Right ventricle myocardium inferior (tissue), 1 donor: Measurements from ENCODE around the gene TSHZ2. TPM values are rescaled to one million over a fixed set of nuclear protein-coding genes. Genes with fewer than 3 reads are reported as not detected.

Experiments used
- ATAC-seq: fragments of 200-7000 bp; cut with Tn5 transposase; one replicate; pipeline ENCODE4 v1.9.1; 2020; ENCODE audit warnings: mild to moderate bottlenecking, moderate library complexity
- DNase-seq: peaks from one replicate; pipeline ENCODE4 v3.0.0; 2021; ENCODE audit errors: missing footprints
- intact Hi-C: fragments of 100-400 bp; cut with DNase I; formaldehyde crosslinking; loops from one replicate; pipeline ENCODE4 v1.11.0; 2022
- total RNA-seq: library from RNA; stranded (reverse); fragmentation: NEBNext Ultra II Directional; extraction: Animal tissue kit (Norgen Biotek cat#: 25700); gene quantifications from one replicate; pipeline ENCODE4 v1.2.1, GENCODE V29; 2021
- donor health status: DM: no; HTN: yes; CAD: no; lungs with severe emphysema.

TSHZ2 gene
- total RNA-seq, 1 donor from 2014 or later = 4.2 TPM

DNA sequence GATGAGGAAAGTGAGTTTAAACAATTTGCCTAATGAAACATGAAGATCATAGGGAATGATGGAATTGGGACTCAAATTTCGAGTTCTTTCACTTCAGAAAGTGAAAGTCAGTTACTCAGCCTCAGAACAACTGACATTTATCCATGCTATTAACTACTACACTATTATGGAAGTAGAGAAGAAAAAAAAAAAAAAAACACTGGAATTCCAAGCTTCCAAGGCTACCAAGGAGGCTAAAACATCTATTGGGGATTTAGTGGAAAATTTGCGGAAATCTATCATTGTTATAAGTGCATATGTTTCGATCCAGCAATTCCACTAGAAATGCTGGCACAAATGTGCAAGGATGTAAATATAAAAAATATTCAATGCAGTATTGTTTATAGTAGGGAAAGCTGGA lies 70.4 kb downstream of the TSHZ2 start:
- DNase-seq = no peak
- ATAC-seq = no peak
- intact Hi-C loops = loop anchor here (10.0 kb wide), 1 partner anchor 52 kb away; no protein-coding TSS in a partner anchor

DNA sequence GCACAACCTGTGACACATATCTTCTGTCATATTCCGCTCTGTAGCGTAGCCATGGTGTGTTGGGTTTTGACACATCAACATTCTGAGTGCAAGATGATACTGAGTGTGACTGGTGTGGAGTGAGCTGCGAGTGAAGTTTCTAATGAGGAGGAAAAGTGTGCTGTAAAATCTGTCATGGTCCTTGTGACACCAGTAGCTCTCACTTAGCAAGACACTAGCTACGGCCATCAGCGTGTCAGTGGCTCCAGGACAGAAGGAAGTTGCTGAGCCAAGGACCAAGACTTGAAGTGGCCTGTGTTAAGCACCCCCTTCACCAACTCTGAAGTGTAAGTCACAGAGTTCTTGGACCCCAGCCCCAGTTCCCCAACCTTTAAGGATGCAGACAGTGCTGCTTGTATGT lies 72.1 kb downstream of the TSHZ2 start:
- intact Hi-C loops = loop anchor here (10.0 kb wide), 1 partner anchor 51 kb away; no protein-coding TSS in a partner anchor
- no peak for ATAC-seq
- no peak for DNase-seq

DNA sequence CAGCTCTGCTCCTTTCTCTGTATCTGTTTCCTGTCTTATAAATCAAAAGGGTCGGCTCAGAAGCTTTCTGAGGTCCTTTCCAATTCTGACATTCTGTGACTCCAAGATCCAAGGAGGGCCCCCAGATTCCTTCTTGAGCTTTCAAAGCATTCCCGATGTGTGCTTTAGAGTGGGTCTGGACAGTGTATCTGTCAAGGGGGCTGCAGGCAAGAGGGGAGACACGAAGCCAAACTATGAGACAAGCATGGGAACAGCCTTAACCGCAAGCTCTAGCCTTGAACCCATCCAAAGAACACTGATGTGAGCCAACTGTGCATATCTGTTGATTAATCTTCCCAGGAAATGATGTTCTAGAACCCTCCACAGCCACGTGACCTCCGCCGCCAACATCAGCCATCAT lies 73.8 kb downstream of the TSHZ2 start:
- ATAC-seq = no peak
- intact Hi-C loops = loop anchor here (10.0 kb wide), 1 partner anchor 49 kb away; no protein-coding TSS in a partner anchor
- no peak for DNase-seq

DNA sequence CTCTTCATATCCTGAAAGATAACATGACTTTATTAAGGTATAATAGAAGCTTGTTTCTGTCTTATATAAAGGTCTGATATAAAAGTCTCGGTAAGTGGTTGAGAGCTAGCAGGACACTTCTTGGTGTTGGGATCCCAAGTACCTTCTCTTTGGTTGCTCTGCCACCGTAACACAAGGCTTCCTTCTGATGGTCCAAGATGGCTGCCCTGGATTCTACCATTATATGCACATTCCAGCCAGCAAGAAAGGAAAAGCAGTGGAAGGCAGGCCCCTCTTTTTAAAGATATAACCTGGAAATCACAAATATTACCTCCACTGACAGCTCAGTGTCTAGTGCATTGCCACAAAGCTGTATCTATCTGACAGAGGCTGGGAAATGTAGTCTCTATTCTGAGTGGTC lies 75.0 kb downstream of the TSHZ2 start:
- ATAC-seq (no peak), DNase-seq (no peak)
- intact Hi-C loops = loop anchor here (10.0 kb wide), 1 partner anchor 48 kb away; no protein-coding TSS in a partner anchor

DNA sequence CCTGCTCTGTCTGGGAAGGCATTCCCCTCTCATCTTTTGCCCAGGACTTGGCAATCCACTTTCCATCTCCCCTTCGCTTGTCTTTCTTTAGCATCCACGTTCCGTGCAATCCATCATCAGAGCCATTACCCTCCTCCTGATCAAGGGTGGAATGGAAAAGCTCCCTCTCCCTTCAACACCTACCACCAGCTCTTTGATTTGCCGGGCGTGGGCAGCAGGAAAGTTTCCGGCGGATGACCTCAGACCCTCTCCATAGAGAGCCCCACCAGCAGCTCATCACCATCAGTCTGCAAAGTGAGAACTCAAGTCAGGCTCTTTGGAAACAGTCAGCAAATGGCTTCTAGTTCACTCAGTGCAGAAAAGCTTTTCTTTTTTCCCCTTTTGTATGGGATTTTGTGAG lies 76.2 kb downstream of the TSHZ2 start:
- intact Hi-C loops = loop anchor here (10.0 kb wide), 1 partner anchor 46 kb away; no protein-coding TSS in a partner anchor
- no peak for ATAC-seq
- DNase-seq = no peak

DNA sequence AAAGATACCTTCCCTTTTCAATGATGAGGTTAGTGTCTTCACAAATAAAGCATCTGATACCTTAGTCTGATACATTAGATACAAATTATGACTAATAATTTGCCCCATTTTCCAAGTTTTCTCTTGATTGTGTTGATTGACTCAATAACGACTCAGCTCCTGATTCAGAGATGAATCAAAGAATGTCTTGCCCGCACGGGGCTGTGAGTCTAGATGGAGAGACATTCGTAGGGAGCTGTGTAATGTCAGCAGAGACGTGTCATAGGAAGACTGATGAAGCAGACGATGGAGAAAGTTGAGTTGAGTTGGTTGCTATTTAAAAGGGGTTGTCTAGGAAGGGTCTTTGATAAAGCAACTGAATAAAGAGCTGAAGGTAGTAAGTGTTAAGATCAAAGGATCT lies 78.2 kb downstream of the TSHZ2 start:
- ATAC-seq = no peak
- no peak for DNase-seq
- intact Hi-C loops = no loop called here

DNA sequence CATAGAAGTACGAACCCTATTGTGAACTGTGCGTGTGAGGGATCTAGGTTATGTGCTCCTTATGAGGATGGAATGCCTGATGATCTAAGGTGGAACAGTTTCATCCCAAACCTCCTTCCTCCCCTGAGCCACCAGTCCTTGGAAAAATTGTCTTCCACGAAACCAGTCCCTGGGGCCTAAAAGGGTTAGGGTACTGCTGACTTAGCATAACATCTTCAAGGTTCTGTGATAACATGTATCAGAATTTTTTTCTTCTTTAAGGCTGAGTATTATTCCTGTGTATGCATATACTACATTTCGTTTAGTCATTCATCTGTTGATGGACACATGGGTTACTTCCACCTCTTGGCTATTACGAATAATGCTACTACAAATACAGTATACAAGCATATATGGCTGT lies 80.2 kb downstream of the TSHZ2 start:
- no peak for DNase-seq
- intact Hi-C loops = no loop called here
- ATAC-seq = no peak

DNA sequence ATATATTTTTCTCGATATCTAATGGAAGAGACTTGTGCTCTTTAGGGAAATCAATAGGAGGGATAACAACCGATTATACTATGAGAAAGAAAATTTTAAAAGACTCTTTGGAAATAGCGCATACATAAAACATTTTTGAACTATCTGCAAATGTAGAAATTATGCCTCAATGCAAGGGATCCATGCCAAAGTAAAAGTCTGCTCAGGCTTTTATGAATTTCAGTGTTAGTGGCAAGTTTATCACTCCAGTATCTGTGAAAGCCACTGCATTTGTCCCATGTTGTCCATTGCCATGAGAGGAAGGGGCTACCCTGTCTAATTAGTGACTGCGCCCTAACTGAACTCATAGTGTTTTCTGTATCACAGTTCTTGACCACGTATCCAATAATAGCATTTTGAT lies 81.4 kb downstream of the TSHZ2 start:
- intact Hi-C loops = no loop called here
- DNase-seq (no peak), ATAC-seq (no peak)

DNA sequence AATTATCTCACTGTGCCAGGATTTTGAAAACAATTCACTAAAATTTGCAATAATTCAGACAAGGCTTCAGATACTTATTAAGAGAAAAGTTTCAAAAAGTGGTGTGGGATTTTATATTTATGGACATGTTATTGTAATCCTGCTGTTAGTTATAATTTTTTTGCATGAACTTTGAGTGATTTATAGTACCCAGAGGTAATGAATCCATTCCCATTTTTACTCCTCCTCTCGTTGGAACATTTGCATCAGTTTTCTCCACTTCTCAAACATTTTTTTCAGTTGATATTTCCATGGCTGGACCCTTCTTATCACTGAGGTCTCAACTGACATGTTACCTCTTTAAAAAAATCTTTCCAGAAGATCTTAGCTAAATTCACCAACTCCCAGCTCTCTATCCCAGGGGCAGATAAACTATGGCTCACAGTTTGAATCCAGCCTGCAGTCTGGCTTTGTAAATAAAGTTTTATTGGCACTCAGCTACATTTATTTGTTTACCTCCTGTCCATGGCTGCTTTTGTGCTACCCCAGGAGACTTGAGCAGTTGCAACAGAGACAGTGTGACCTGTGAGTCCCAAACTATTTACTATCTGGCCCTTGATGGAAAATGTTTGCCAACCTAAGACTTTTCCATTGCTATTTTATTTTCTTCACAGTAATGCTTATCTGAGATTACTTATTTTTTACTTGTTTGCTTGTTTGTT lies 83.4 kb downstream of the TSHZ2 start:
- DNase-seq (no peak), ATAC-seq (no peak)
- intact Hi-C loops = no loop called here

DNA sequence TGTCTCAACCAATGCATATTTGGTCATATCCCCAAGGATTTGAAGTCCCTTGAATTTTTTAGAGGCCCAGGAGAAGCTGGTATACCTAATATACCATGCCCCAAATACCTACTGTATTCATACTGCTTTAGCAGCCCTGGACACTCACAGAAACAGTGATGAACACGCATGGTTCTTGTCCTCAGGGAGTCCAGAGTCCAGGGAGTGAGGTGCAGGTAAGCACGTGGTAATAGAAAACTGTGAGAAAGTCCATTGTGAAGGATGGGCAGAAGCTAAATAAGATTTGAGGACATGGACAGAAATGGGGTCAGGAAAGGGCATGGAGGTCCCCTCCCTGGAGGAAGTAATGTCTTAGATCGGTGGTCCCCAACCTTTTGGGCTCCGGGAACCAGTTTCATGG lies 85.4 kb downstream of the TSHZ2 start:
- DNase-seq (no peak), ATAC-seq (no peak)
- intact Hi-C loops = no loop called here

DNA sequence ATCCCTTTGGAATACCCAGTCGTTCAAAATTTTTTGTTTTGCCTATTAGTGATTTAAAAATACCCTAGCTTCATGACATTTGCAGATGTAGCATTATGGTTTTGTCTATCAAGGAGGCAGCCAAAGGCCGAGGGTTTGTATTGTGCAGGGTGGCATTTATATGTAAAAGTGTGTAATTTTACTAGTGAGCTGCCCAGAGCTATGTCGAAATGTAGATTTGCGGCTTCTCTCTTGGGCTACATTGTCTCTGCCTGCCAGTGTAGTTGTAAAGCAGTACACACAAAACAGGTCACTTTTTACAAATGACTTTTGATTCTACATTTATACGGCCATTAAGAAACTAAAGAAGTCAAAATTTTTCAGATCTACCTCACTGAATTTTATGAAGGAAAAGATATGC lies 87.7 kb downstream of the TSHZ2 start:
- no peak for ATAC-seq
- intact Hi-C loops = no loop called here
- no peak for DNase-seq

DNA sequence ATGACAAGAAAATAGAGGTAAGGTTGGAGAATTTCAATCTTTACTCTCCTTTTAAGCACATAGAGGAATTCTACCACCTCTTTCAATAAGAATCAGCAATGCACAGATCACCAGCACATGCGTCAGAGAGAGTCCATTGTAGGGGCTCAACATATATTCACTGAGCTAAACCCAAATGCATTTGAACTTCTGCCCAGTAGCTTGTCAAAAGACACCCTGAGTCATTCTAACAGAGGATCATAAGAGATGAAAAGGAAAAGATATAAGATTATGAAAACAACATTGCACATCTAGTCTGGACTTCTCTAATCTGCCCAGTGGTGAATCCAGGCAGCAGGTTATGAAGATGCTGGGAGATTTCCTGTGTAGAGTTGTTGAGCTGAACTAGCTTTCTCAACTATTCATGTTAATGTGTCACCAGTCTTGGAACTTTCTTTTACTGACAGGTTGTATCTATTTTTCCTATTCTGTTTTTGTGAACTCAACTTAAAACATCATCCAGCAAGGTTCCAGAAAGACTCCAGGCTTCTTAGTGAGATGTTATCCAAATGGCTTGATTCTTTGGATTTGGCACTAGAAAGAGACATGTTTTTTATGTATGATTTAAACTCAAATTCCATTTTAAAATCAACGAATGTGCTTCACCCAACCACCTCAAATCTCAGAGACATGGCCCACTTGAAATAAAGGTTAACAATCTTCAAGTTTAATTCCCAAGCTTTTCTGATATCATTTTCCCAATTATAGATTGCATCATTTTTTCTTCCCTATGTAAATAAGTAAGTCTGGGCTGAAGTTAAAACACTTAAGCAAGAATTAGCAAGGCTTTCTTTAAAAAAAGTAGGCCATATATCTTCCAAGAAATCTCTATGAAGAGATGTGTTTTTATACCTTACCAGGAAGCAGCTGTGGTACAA lies 89.3 kb downstream of the TSHZ2 start:
- ATAC-seq (no peak), DNase-seq (no peak)
- intact Hi-C loops = no loop called here

DNA sequence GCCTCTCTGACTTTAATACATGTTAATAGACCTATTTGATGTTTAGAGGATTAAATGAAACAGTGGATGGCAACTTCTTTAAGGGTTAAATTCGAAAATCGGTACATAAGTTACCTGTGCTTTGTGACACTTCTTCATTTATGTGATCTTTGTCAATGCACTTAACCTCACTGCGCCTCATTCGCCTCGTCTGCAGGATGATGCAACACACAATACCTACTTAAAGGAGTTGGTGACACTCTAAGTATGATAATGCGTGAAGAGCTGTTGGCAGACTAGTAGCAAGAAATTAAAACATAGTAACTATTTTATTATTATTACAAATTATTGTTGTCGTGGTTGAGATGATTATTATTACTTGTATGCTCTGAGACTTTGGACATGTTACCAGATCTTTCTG lies 92.8 kb downstream of the TSHZ2 start:
- ATAC-seq (no peak), DNase-seq (no peak)
- intact Hi-C loops = no loop called here

DNA sequence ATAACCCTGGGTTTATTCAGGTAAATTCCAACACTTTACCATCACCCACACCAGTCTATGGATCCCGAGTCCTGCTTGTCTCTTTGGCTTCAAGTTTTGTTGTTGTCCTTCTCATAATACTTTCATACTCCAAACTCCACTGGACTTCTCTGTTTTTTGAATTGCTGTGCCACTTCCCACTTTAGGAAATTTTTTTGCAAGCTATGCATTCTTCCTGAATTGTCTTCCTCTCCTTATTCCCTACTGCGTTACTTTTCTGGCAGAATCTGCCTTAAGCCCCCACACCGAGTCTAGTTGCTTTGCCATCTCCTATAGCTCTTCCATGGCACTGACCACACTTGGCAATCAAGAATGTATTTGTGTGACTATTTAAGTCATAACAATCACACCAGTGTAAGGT lies 96.1 kb downstream of the TSHZ2 start:
- DNase-seq (no peak), ATAC-seq (no peak)
- intact Hi-C loops = no loop called here

DNA sequence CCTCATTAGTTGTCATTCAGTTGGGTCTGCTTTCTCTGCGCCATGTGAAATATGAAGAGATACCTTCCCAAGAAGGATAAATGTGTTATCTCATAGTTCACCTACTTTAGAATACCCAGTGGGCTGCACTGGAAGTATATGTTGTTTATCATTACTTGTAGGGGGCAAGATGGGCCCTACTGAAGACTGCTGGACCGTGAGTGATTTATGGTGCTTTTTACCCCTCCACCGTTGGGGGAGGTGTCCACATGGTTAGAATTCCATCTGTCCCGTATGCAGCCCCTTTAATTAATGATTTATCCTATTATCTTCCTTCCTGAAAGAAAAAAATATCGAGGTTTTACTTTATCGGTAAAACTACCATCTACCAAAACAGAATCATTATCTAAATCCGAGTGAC lies 97.0 kb downstream of the TSHZ2 start:
- intact Hi-C loops = no loop called here
- DNase-seq (no peak), ATAC-seq (no peak)

DNA sequence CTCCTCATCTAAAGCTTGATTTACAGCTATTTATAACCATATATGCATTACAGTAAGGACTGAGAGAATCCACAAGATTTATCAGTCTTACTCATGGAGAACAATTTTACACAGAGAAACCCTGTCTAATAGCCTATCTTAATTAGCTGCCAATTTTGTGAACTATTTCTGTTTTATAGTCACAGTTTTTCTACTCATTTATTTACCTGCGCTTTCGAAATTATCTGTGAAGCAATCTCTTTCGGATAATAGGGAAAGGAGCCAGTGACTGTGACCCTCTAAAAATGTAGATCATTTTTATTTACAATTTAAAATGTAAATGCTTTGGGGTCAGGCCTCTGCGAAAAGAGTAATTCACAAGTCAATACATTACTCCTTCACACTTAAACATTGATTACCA lies 98.1 kb downstream of the TSHZ2 start:
- no peak for ATAC-seq
- intact Hi-C loops = no loop called here
- no peak for DNase-seq

DNA sequence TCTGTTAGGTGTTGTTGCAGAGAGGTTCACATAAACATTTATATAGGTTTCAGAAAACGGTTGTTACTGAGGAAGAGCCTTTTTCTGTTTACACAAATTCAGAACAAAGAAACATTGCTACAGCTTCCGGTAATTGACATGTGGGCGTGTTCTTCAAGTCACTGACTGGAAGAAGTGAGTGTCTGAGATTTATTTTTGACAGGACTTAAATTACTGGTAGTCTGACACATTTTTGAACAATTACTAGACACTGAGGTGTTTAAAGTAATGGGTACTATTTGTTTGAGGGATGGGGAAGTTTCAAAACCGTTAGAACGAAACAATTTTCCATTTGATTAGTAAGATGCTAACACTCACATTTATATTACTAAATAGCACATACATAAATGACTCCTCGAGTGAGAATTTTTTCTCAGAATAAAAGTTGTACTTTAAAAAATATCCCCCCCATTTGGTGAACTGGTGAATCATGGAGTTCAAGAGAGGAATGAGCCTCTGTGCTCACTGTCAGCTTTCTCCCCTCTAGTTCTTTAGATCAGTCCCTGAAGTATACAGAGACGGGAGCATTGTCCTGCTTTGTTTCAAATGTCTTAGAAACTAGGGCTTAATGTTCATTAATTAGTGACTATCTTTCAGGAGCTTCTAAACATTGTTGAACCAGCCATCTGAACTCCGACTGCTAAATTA lies 98.7 kb downstream of the TSHZ2 start:
- intact Hi-C loops = no loop called here
- ATAC-seq (no peak), DNase-seq (no peak)

DNA sequence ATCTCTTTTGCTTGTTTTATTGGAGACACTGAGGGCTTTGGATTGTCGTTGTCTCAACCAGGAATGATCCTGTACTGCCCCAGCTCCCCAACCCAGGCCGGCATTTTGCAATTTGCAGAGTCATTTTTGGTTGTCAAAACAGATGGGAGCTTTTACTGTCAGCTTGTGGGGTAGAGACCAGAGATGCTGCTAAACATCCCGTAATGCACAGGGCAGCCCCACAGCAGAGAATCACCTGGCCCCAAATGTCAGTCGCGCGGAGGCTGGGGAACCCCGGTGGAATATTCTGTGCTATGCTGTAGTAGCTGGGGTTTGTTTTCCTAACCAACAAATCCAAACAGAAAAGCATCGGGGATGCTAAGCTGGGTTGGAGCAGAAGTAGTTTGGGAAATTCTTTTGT lies 99.7 kb downstream of the TSHZ2 start:
- DNase-seq (no peak), ATAC-seq (no peak)
- intact Hi-C loops = no loop called here

DNA sequence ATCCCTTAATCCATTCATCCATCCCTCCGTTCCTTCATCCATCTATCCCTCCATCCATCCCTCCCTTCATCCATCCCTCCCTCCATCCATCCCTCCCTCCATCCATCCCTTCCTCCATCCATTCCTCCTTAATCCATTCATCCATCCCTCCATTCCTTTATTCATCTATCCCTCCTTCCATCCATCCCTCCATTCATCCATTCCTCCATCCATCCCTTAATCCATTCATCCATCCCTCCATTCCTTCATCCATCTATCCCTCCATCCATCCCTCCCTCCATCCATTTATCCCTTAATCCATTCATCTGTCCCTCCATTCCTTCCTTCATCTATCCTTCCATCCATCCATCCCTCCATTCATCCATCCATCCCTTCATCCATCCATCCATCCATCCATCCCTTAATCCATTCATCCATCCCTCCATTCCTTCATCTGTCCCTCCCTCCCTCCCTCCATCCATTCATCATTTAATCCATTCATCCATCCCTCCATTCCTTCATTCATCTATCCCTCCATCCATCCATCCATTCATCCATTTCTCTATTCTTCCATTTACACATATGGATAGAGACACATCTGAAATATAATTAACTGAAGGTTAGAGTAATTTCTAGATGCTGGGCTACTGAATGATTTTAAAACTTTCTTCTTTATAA lies 100.9 kb downstream of the TSHZ2 start:
- DNase-seq (no peak), ATAC-seq (no peak)

More for the DNA sequence above, 100.9 kb downstream of the TSHZ2 start:
- intact Hi-C loops = no loop called here
